HCT116 (cell line): ENCODE data around the gene SON. TPM values are rescaled to one million over a fixed set of nuclear protein-coding genes. Genes with fewer than 3 reads are reported as not detected.

ENCODE experiments used
- ATAC-seq: fragments of 200-7000 bp; cut with Tn5 transposase; 2 replicates; pipeline ENCODE4 v1.9.1; 2020; ENCODE audit warnings: mild to moderate bottlenecking, moderate library complexity
- BruUV-seq: library from RNA; stranded (reverse); fragments of 400-500 nt; replicated peaks from 2 replicates; lab custom pipeline; 2021; lab: Mats Ljungman, UMichigan
- CTCF ChIA-PET: fragments of 300-600 bp; sonication (Branson Sonifier 250); formaldehyde crosslinking; loops from one replicate; lab custom pipeline; 2021; ENCODE audit warnings: antibody characterized with exemption; lab: Charles Lee
- POLR2A ChIA-PET: fragments of 300-600, 350-600 bp; sonication (Branson Sonifier 250); formaldehyde crosslinking; loops from one replicate; lab custom pipeline; 2021; ENCODE audit warnings: antibody characterized with exemption; lab: Charles Lee
- RAD21 ChIA-PET, 2 experiments: fragments of 300-600 bp; sonication (Branson Sonifier 250); formaldehyde crosslinking; loops; one replicate each; lab custom pipeline; 2023; ENCODE audit warnings: low total read pairs in 2 of 2; ENCODE audit not compliant: uncharacterized antibody in 2 of 2, unreplicated experiment in 2 of 2, low non-redundant PET in 1 of 2; lab: Charles Lee
- DNase-seq: peaks from one replicate; pipeline ENCODE4 v3.0.0-alpha.2; 2010; ENCODE audit warnings: low read depth, low spot score
- H2AFZ ChIP-seq: fragments of 200-600 bp; shearing (Covaris generic), sonication (generic); 2 replicates; pipeline ENCODE4 v1.6.1; 2017; ENCODE audit warnings: low read depth, mixed run types, mixed read lengths, antibody characterized with exemption, low read length; ENCODE audit not compliant: poor library complexity, severe bottlenecking
- H3K27ac ChIP-seq: 2 replicates; pipeline ENCODE4 v1.5.1; 2012; ENCODE audit warnings: low read depth, low read length
- H3K27me3 ChIP-seq: fragments of 200-600 bp; sonication (generic); 2 replicates; pipeline ENCODE4 v1.6.1; 2016; ENCODE audit warnings: mixed run types, low read length, mixed read lengths; ENCODE audit not compliant: insufficient read depth
- H3K36me3 ChIP-seq, 2 experiments: fragments of 200-500 bp in 1 of 2; fragments of 200-600 bp in 1 of 2; sonication (Bioruptor generic) in 1 of 2; sonication (generic) in 1 of 2; 2 replicates each; pipeline versions ENCODE4 v1.5.1 to v1.6.1; 2014 to 2016; ENCODE audit warnings: low read length in 2 of 2, inconsistent platforms in 1 of 2, mixed read lengths in 1 of 2, mixed run types in 1 of 2; ENCODE audit not compliant: insufficient read depth in 2 of 2, control insufficient read depth in 1 of 2
- H3K4me1 ChIP-seq, 2 experiments: fragments of 200-600 bp in 1 of 2; sonication (generic) in 1 of 2; 2 replicates each; pipeline versions ENCODE4 v1.5.1 to v1.6.1; 2012 to 2017; ENCODE audit warnings: low read length in 2 of 2, inconsistent platforms in 1 of 2, mild to moderate bottlenecking in 1 of 2, mixed read lengths in 1 of 2, mixed run types in 1 of 2, moderate library complexity in 1 of 2; ENCODE audit not compliant: insufficient read depth in 2 of 2, control insufficient read depth in 1 of 2
- H3K4me2 ChIP-seq: fragments of 200-600 bp; sonication (generic); 2 replicates; pipeline ENCODE4 v1.6.1; 2017; ENCODE audit warnings: mixed run types, low read length, mixed read lengths
- H3K4me3 ChIP-seq, 2 experiments: fragments of 200-600 bp in 1 of 2; sonication (generic) in 1 of 2; replicated peaks in 1 of 2; 2 replicates each; pipeline ENCODE4 v1.5.1; 2011 to 2016; ENCODE audit warnings: low read length in 2 of 2, control low read depth in 1 of 2, low read depth in 1 of 2, mild to moderate bottlenecking in 1 of 2, mixed read lengths in 1 of 2, mixed run types in 1 of 2
- H3K79me2 ChIP-seq: fragments of 200-600 bp; sonication (generic); 2 replicates; pipeline ENCODE4 v1.6.1; 2017; ENCODE audit warnings: mild to moderate bottlenecking, mixed run types, low read length, moderate library complexity, mixed read lengths; ENCODE audit not compliant: insufficient read depth
- H3K9ac ChIP-seq: fragments of 200-600 bp; sonication (generic); 2 replicates; pipeline ENCODE4 v1.6.1; 2016; ENCODE audit warnings: low read length, mixed read lengths
- H3K9me2 ChIP-seq: fragments of 200-600 bp; sonication (generic), shearing (Covaris generic); 2 replicates; pipeline ENCODE4 v1.6.1; 2017; ENCODE audit warnings: mixed run types, mild to moderate bottlenecking, moderate library complexity; ENCODE audit not compliant: insufficient read depth
- H3K9me3 ChIP-seq, 2 experiments: fragments of 200-500 bp in 1 of 2; fragments of 200-600 bp in 1 of 2; sonication (Bioruptor generic) in 1 of 2; sonication (generic) in 1 of 2; 2 replicates each; pipeline ENCODE4 v1.6.1; 2014 to 2017; ENCODE audit warnings: low read length in 2 of 2, mixed read lengths in 2 of 2, inconsistent platforms in 1 of 2, low read depth in 1 of 2, mild to moderate bottlenecking in 1 of 2, mixed run types in 1 of 2, moderate library complexity in 1 of 2; ENCODE audit not compliant: control insufficient read depth in 1 of 2, insufficient read depth in 1 of 2
- H4K20me1 ChIP-seq: fragments of 200-600 bp; sonication (generic), shearing (Covaris generic); 2 replicates; pipeline ENCODE4 v1.6.1; 2017; ENCODE audit warnings: mixed run types, mild to moderate bottlenecking, moderate library complexity; ENCODE audit not compliant: insufficient read depth
- ATF3 ChIP-seq: IDR thresholded peaks from 2 replicates; pipeline ENCODE4 v1.6.1; 2012
- CBX3 ChIP-seq: IDR thresholded peaks from 2 replicates; pipeline ENCODE4 v1.6.1; 2012; ENCODE audit warnings: low read depth
- CEBPB ChIP-seq: IDR thresholded peaks from 2 replicates; pipeline ENCODE4 v1.6.1; 2012; ENCODE audit warnings: low read depth
- CTCF ChIP-seq, 3 experiments: fragments of 200-600 bp in 1 of 3; sonication (generic) in 1 of 3; IDR thresholded peaks in 2 of 3; conservative IDR thresholded peaks in 1 of 3; 2 replicates each; pipeline ENCODE4 v1.5.1; 2012 to 2017; ENCODE audit warnings: low read depth in 2 of 3, low read length in 2 of 3, antibody characterized with exemption in 1 of 3, borderline replicate concordance in 1 of 3, control low read depth in 1 of 3, mild to moderate bottlenecking in 1 of 3, mixed read lengths in 1 of 3, mixed run types in 1 of 3, moderate library complexity in 1 of 3; ENCODE audit not compliant: insufficient read depth in 1 of 3
- EGR1 ChIP-seq: IDR thresholded peaks from 2 replicates; pipeline ENCODE4 v1.6.1; 2012; ENCODE audit warnings: low read depth
- ELF1 ChIP-seq: IDR thresholded peaks from 2 replicates; pipeline ENCODE4 v1.6.1; 2012; ENCODE audit warnings: low read depth, borderline replicate concordance
- EZH2 ChIP-seq: fragments of 200-600 bp; sonication (generic); IDR thresholded peaks from 2 replicates; pipeline ENCODE4 v1.6.1; 2017; ENCODE audit warnings: antibody characterized with exemption, mixed run types
- EZH2phosphoT487 ChIP-seq: fragments of 200-600 bp; IDR thresholded peaks from 2 replicates; pipeline ENCODE4 v1.6.1; 2018; ENCODE audit warnings: antibody characterized with exemption, borderline replicate concordance
- FOSL1 ChIP-seq: IDR thresholded peaks from 2 replicates; pipeline ENCODE4 v1.6.1; 2012; ENCODE audit warnings: low read depth
- MAX ChIP-seq: IDR thresholded peaks from 2 replicates; pipeline ENCODE4 v1.6.1; 2012
- POLR2AphosphoS5 ChIP-seq: IDR thresholded peaks from 2 replicates; pipeline ENCODE4 v1.6.1; 2011; ENCODE audit warnings: mild to moderate bottlenecking, low read depth, low read length, moderate library complexity
- RAD21 ChIP-seq: IDR thresholded peaks from 2 replicates; pipeline ENCODE4 v1.6.1; 2012; ENCODE audit warnings: low read depth, mild to moderate bottlenecking
- SIN3A ChIP-seq: IDR thresholded peaks from 2 replicates; pipeline ENCODE4 v1.6.1; 2012; ENCODE audit warnings: low read depth
- SP1 ChIP-seq: IDR thresholded peaks from 2 replicates; pipeline ENCODE4 v1.6.1; 2012; ENCODE audit warnings: low read depth
- SRF ChIP-seq: IDR thresholded peaks from 2 replicates; pipeline ENCODE4 v1.6.1; 2012; ENCODE audit warnings: low read depth
- TCF7L2 ChIP-seq: IDR thresholded peaks from 2 replicates; pipeline ENCODE4 v1.7.0; 2011; ENCODE audit warnings: borderline replicate concordance, inconsistent platforms; ENCODE audit not compliant: insufficient read depth, insufficient read length; ENCODE audit errors: extremely low read depth
- YY1 ChIP-seq: IDR thresholded peaks from 2 replicates; pipeline ENCODE4 v1.6.1; 2011; ENCODE audit warnings: low read length, low read depth, moderate library complexity, mild to moderate bottlenecking; ENCODE audit not compliant: insufficient replicate concordance; ENCODE audit errors: extremely low read depth
- ZBTB33 ChIP-seq: IDR thresholded peaks from 2 replicates; pipeline ENCODE4 v1.6.1; 2011; ENCODE audit warnings: mild to moderate bottlenecking, low read length, moderate library complexity; ENCODE audit not compliant: insufficient replicate concordance; ENCODE audit errors: extremely low read depth
- ZFX ChIP-seq: fragments of 450-650 bp; IDR thresholded peaks from 2 replicates; pipeline ENCODE4 v1.6.1; 2017
- ZNF274 ChIP-seq: fragments of 200-500 bp; sonication (Bioruptor generic); IDR thresholded peaks from 2 replicates; pipeline ENCODE4 v1.6.1; 2014; ENCODE audit warnings: mild to moderate bottlenecking, low read depth, low read length, inconsistent platforms
- intact Hi-C: fragments of 100-400 bp; cut with micrococcal nuclease; formaldehyde crosslinking; loops from 2 replicates; pipeline ENCODE4 v1.10.0; 2022
- total RNA-seq: library from RNA; stranded (reverse); gene quantifications from one replicate; pipeline ENCODE4 v1.2.1, GENCODE V29; 2021; ENCODE audit not compliant: unreplicated experiment

SON gene
- total RNA-seq, 1 experiment from 2014 or later = 195 TPM

- TSS peak; percentile 6 for BruUV-seq
- Histone ChIP-seq H3K4me1 (no peaks in the 10 kb centered on the region; a peak in 1 of 4 replicates), H3K27me3 (no peaks in the 10 kb centered on the region), H4K20me1 (peaks cover 48% of the 10 kb centered on the region)
- RAD21 ChIA-PET = no interaction called here
- CTCF ChIA-PET = no interaction called here
- intact Hi-C loops = no loop called here
- no peak for DNase-seq
- TF ChIP-seq CBX3 (no peak), ELF1 (no peak), SP1 (no peak), ZFX (no peak), FOSL1 (no peak), YY1 (no peak), CTCF (IDR thresholded peaks at IDR 0.05 in 2 of 3, conservative IDR thresholded peaks at IDR 0.05 in 1 of 3; ENCODE audit: borderline replicate concordance in 1 of 3, insufficient read depth in 1 of 3, low read depth in 2 of 3, low read length in 2 of 3) (no peak), RAD21 (no peak), POLR2AphosphoS5 (no peak), EGR1 (no peak), ZBTB33 (no peak), MAX (no peak), EZH2phosphoT487 (no peak), ZNF274 (no peak), ATF3 (no peak), SRF (no peak), SIN3A (no peak), EZH2 (no peak), CEBPB (no peak), TCF7L2 (no peak)
- TF ChIP-seq, all 23 proteins: peak for 0
- H3K27ac ChIP-seq = no peak overlapping the region
- H3K79me2 ChIP-seq = peaks cover 100% of the 10 kb centered on the region
- H3K9me3 ChIP-seq = no peaks in the 10 kb centered on the region
- no peak for ATAC-seq
- peaks cover 65 to 82% of the 10 kb centered on the region in 2 experiments for H3K36me3 ChIP-seq
- H2AFZ ChIP-seq = no peak overlapping the region
- no peaks in the 10 kb centered on the region for H3K9me2 ChIP-seq
- H3K4me2 ChIP-seq = no peak overlapping the region
- POLR2A ChIA-PET = no interaction called here
- no peak overlapping the region for H3K9ac ChIP-seq
- H3K4me3 ChIP-seq = no peak overlapping the region
Observed at GRCh38 chr21:33549848-33550771, 7.3 kb downstream of the SON start.
